RWPE1 (cell line): ENCODE data around the gene ASB1.

Experiments used
- CTCF ChIA-PET: fragments of 350-600 bp; sonication (Branson Sonifier 250); formaldehyde crosslinking; extraction: SDS; loops from one replicate; lab custom pipeline; 2021; lab: Yijun Ruan, JAX
- POLR2A ChIA-PET: fragments of 400-600 bp; formaldehyde crosslinking; extraction: SDS; loops from one replicate; lab custom pipeline; 2020; ENCODE audit warnings: antibody characterized with exemption; ENCODE audit not compliant: low non-redundant PET; lab: Yijun Ruan, JAX
- DNase-seq: peaks from one replicate; pipeline ENCODE4 v3.0.0; 2012; ENCODE audit warnings: low spot score
- H3K27ac ChIP-seq: fragments of 450-650 bp; 2 replicates; pipeline ENCODE4 v1.5.1; 2017
- CTCF ChIP-seq: fragments of 450-650 bp; conservative IDR thresholded peaks from 2 replicates; pipeline ENCODE4 v1.5.1; 2017; ENCODE audit warnings: low read depth, mild to moderate bottlenecking

Gene ASB1

DNA sequence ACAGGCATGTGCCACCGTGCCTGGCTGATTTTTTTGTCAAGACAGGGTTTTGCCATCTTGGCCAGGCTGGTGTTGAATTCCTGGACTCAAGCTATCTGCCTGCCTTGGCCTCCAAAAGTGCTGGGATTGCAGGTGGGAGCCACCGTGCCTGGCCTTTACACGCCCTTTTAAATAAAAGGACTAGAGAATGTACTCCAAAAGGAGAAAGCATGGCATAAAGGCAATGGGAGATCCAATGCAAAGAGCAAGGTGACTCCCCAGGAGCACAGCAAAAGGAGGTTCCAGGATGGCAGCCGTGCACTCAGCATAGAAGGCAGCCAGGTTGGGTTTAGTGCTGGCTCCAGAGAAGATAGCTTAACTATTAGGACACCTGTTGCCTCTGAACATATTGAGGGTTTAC is 27.1 kb downstream of the ASB1 start:
- ChIA-PET CTCF (interaction anchor here (1.2 kb wide), 1 partner anchor 21 kb away, joined by 3 read pairs; no protein-coding TSS in a partner anchor), POLR2A (no interaction called here)

DNA sequence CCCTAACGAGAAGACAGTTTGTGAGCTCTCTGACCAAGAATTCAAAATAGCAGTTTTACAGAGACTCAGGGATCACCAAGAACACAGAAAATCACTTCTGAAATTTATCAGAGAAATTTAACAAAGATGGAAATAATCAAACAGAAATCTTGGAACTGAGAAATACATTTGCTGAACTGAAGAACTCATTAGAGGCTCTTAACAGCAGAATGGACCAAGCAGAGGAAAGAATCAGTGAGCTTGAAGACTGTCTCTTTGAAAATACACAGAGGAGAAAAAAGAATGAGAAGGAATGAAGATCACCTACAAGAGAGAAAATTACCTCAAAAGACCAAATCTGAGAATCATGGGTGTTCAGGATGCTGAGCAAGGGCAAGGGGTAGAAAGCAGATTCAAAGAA is 29.7 kb downstream of the ASB1 start:
- CTCF ChIA-PET = no interaction called here
- no peak overlapping the region for H3K27ac ChIP-seq
- POLR2A ChIA-PET = no interaction called here
- no peak for DNase-seq
- TF ChIP-seq CTCF = no peak

More for the DNA sequence above, 27.1 kb downstream of the ASB1 start:
- no peak for TF ChIP-seq CTCF
- H3K27ac ChIP-seq = no peak overlapping the region
- DNase-seq = no peak

GRCh38 chr2:238456970-238457926 is 30.5 kb downstream of the ASB1 start:
- no peak overlapping the region for H3K27ac ChIP-seq
- DNase-seq = no peak
- TF ChIP-seq CTCF = no peak
- CTCF ChIA-PET = interaction anchor here (0.7 to 2.4 kb wide), 2 partner anchors 86 to 118 kb away, joined by 3 to 8 read pairs; no protein-coding TSS in a partner anchor
- POLR2A ChIA-PET = no interaction called here

- H3K27ac ChIP-seq = peak overlapping the region; percentile 67
- POLR2A ChIA-PET = no interaction called here
- no peak for DNase-seq
- CTCF ChIA-PET = interaction anchor here (0.6 to 2.4 kb wide), 3 partner anchors 10 to 119 kb away, joined by 3 to 8 read pairs (median 7); no protein-coding TSS in a partner anchor
- TF ChIP-seq CTCF = no peak
Observed at GRCh38 chr2:238457927-238458324, 31.2 kb downstream of the ASB1 start.

DNA sequence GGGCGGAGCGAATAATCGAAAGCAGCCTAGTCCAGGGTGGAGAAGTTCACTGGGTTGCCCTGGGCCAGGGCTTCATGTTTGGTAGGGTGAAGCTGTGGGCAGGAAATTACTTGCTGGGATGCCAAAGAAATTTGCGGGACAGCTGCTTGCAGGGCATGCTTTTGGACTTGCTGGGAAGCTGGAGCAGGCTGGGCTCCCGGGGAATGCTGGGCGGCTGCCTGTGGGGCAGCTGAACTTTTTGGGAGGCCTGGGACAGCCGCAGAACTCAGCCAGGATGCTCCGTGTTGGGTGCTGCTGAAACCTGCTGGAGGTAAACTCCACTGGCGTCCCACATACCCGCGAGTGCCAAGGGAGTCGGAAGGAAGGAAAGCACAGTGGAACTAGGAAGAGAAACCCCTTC is 31.9 kb downstream of the ASB1 start:
- CTCF ChIA-PET = interaction anchor here (2.4 kb wide), 1 partner anchor 88 kb away, joined by 8 read pairs; no protein-coding TSS in a partner anchor
- POLR2A ChIA-PET = no interaction called here
- no peak for TF ChIP-seq CTCF
- DNase-seq = no peak
- H3K27ac ChIP-seq = peak overlapping the region; percentile 67

DNA sequence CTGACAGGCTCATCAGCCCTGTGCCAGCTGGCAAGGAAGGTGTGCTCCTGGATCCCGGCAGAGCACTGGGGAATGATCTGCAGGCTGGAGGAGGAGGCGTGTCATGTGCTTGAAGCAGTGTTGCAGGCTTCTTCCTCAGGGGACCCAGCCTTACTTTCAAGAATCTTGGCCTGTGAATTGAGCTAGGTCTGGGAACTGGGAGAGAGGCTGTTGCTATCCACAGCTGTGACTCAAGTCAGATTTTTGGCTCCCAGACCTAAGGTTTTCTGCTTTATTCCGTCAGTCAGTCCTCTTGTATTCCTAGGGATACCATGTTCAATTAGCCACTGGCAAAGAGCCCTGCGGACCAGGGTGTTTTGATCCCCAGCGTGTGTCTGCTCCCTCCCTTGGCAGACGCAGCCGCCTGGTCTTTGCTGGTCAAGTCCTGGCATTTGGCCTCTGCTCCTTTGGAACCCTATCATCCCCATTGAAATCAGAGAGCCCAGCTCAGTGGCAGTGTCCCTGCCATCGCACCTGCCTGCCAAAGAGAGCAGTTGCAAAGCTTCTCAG is 32.4 kb downstream of the ASB1 start:
- peak overlapping the region; percentile 67 for H3K27ac ChIP-seq
- ChIA-PET CTCF (interaction anchor here (0.9 to 2.4 kb wide), 2 partner anchors 88 to 101 kb away, joined by 6 to 8 read pairs; no protein-coding TSS in a partner anchor), POLR2A (no interaction called here)
- DNase-seq = no peak
- TF ChIP-seq CTCF = no peak
